SU-DHL-6 (cell line): Measurements from ENCODE around the gene LRRC10.

Experiments
- H2AFZ ChIP-seq: fragments of 200-600 bp; sonication (generic); 2 replicates; pipeline ENCODE4 v1.6.1; 2014; ENCODE audit warnings: low read depth, mild to moderate bottlenecking, moderate library complexity, mixed read lengths, antibody characterized with exemption, low read length; ENCODE audit not compliant: severe bottlenecking
- H3F3A ChIP-seq: fragments of 200-600 bp; shearing (Covaris generic); 2 replicates; pipeline ENCODE4 v1.6.0; 2016; ENCODE audit warnings: antibody characterized with exemption, mild to moderate bottlenecking; ENCODE audit not compliant: insufficient read depth
- H3K27ac ChIP-seq: fragments of 200-600 bp; sonication (generic); 2 replicates; pipeline ENCODE4 v1.5.1; 2016; ENCODE audit warnings: low read depth, mild to moderate bottlenecking, low read length, moderate library complexity, mixed read lengths
- H3K27me3 ChIP-seq: fragments of 200-600 bp; sonication (generic), shearing (Covaris generic); 2 replicates; pipeline ENCODE4 v1.6.0; 2014; ENCODE audit warnings: mild to moderate bottlenecking, low read length
- H3K36me3 ChIP-seq: fragments of 200-600 bp; sonication (generic); 2 replicates; pipeline ENCODE4 v1.6.1; 2014; ENCODE audit warnings: mild to moderate bottlenecking, low read length, mixed read lengths
- H3K4me2 ChIP-seq: fragments of 300-600, 200-600 bp; shearing (Covaris generic), sonication (generic); 2 replicates; pipeline ENCODE4 v1.6.0; 2014; ENCODE audit warnings: low read length, low read depth, mild to moderate bottlenecking; ENCODE audit not compliant: poor library complexity, severe bottlenecking
- H3K4me3 ChIP-seq: fragments of 200-600 bp; sonication (generic); 2 replicates; pipeline ENCODE4 v1.5.1; 2014; ENCODE audit warnings: antibody characterized with exemption, low read length, mild to moderate bottlenecking, mixed read lengths; ENCODE audit not compliant: insufficient read depth, poor library complexity, severe bottlenecking
- H3K79me2 ChIP-seq: fragments of 200-600 bp; sonication (generic); 2 replicates; pipeline ENCODE4 v1.6.1; 2014; ENCODE audit warnings: mild to moderate bottlenecking, low read length, moderate library complexity; ENCODE audit not compliant: insufficient read depth
- H3K9ac ChIP-seq: fragments of 200-600 bp; sonication (generic); 2 replicates; pipeline ENCODE4 v1.7.0; 2014; ENCODE audit warnings: mild to moderate bottlenecking, low read length
- H3K9me2 ChIP-seq: fragments of 200-600 bp; sonication (generic); replicated peaks from 2 replicates; pipeline ENCODE4 v1.6.1; 2014; ENCODE audit warnings: low read length; ENCODE audit not compliant: insufficient read depth
- H3K9me3 ChIP-seq: fragments of 200-600 bp; sonication (generic); 2 replicates; pipeline ENCODE4 v1.6.1; 2014; ENCODE audit warnings: low read length, mixed read lengths; ENCODE audit not compliant: insufficient read depth
- H4K20me1 ChIP-seq: fragments of 200-600 bp; sonication (generic); 2 replicates; pipeline ENCODE4 v1.6.1; 2014; ENCODE audit warnings: low read depth, mild to moderate bottlenecking, antibody characterized with exemption, low read length, moderate library complexity, mixed read lengths
- EZH2phosphoT487 ChIP-seq: fragments of 200-600 bp; sonication (generic), shearing (Covaris generic); conservative IDR thresholded peaks from 2 replicates; pipeline ENCODE4 v1.6.1; 2018; ENCODE audit warnings: mild to moderate bottlenecking, antibody characterized with exemption, low read length, moderate library complexity, mixed read lengths
- TF ChIP-seq, protein P1 (sequence below): fragments of 200-600 bp; sonication (generic); IDR thresholded peaks from one replicate; pipeline ENCODE4 v1.5.1; 2017; ENCODE audit warnings: antibody characterized with exemption, mild to moderate bottlenecking, low read length, moderate library complexity; ENCODE audit not compliant: insufficient read depth, poor library complexity, severe bottlenecking

LRRC10 gene

DNA sequence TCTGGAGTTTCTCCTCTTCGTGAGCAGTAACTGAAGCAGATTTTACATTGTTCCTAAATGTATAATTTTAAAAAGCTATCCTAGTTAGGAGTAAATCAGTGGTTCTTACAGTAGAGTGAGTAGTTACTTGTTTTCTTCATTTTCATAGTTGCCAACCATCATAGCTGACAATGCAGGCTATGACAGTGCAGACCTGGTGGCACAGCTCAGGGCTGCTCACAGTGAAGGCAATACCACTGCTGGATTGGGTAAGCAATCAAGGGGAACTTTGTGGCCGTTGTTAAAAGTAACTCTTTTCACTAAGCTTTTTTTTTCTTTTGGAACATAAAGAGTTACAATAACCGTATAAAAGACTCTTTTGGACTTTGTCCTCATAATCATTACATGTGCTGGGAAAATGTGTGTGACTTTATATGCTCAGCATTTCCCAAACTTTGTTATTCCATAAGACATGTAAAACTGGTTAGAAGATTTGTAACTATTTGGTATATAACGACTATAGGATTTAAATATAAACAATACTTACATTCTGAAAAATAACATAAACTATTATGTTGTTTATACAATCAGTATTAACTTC lies 12.4 kb downstream of the LRRC10 start:
- Histone ChIP-seq H3K9me3 (no peaks in the 10 kb centered on the region), H3K9ac (no peak overlapping the region), H3K27ac (no peak overlapping the region), H3K27me3 (no peaks in the 10 kb centered on the region), H3K4me3 (no peak overlapping the region), H3K9me2 (no peaks in the 10 kb centered on the region), H2AFZ (no peak overlapping the region), H4K20me1 (peaks cover 4% of the 10 kb centered on the region; the same call in 1 of the 2 replicates), H3K36me3 (peaks cover 90% of the 10 kb centered on the region), H3K4me2 (no peak overlapping the region), H3K79me2 (peaks cover 5% of the 10 kb centered on the region; the same call in 1 of the 2 replicates), H3F3A (peaks cover 12% of the 10 kb centered on the region; the same call in 1 of the 2 replicates)
- TF ChIP-seq, protein P1, sequence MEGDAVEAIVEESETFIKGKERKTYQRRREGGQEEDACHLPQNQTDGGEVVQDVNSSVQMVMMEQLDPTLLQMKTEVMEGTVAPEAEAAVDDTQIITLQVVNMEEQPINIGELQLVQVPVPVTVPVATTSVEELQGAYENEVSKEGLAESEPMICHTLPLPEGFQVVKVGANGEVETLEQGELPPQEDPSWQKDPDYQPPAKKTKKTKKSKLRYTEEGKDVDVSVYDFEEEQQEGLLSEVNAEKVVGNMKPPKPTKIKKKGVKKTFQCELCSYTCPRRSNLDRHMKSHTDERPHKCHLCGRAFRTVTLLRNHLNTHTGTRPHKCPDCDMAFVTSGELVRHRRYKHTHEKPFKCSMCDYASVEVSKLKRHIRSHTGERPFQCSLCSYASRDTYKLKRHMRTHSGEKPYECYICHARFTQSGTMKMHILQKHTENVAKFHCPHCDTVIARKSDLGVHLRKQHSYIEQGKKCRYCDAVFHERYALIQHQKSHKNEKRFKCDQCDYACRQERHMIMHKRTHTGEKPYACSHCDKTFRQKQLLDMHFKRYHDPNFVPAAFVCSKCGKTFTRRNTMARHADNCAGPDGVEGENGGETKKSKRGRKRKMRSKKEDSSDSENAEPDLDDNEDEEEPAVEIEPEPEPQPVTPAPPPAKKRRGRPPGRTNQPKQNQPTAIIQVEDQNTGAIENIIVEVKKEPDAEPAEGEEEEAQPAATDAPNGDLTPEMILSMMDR, result no peak
- TF ChIP-seq EZH2phosphoT487, result no peak

DNA sequence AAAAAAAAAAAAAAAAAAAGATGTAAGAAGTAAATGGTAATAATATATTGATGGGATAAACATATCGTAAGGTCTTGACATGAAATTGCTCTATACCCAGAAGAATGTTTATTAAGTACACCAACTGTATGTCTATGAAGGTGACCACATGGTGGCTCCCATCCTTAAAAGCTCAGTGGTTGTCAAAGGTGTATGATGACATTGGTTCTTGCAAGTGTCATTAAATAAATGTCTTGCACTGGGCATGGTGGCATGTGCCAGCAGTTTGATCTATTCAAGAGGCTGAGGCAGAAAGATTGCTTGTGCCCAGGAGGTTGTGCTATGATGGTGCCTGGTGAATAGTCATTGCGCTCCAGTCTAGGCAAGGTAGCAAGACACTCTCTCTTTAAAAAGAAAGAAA lies 15.0 kb downstream of the LRRC10 start:
- no peak overlapping the region for H3K4me3 ChIP-seq
- H3K27ac ChIP-seq, result no peak overlapping the region
- H3K9ac ChIP-seq, result no peak overlapping the region
- H3K9me3 ChIP-seq, result no peaks in the 10 kb centered on the region
- peaks cover 14% of the 10 kb centered on the region; the same call in 1 of the 2 replicates for H3K79me2 ChIP-seq
- H3F3A ChIP-seq, result peaks cover 11% of the 10 kb centered on the region; the same call in 1 of the 2 replicates
- no peak overlapping the region for H3K4me2 ChIP-seq
- H4K20me1 ChIP-seq, result peaks cover 4% of the 10 kb centered on the region; the same call in 1 of the 2 replicates
- no peaks in the 10 kb centered on the region for H3K27me3 ChIP-seq
- H2AFZ ChIP-seq, result no peak overlapping the region
- TF ChIP-seq EZH2phosphoT487, result no peak
- TF ChIP-seq, protein P1, result no peak
- no peaks in the 10 kb centered on the region for H3K9me2 ChIP-seq
- H3K36me3 ChIP-seq, result peaks cover 89% of the 10 kb centered on the region

DNA sequence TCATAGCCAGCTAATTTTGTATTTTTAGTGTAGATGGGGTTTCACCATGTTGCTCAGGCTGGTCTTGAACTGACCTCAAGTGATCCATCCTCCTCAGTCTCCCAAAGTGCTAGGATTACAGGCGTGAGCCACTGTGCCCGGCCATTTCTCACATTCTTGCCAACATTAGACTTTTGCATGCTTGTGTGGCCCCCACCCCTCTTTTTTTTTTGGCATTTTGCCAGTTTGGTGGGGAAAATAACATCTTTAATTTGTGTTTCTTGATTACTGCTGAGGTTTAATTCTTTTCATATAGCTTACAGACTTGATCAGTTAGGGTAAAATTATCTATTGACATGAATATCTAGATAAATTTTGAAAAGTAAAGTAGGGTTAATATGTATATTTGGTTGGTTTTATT lies 21.6 kb downstream of the LRRC10 start:
- H4K20me1 ChIP-seq, result peaks cover 9% of the 10 kb centered on the region; the same call in 1 of the 2 replicates
- H3K4me2 ChIP-seq, result no peak overlapping the region
- H3K9me3 ChIP-seq, result no peaks in the 10 kb centered on the region
- H3K27ac ChIP-seq, result no peak overlapping the region
- TF ChIP-seq EZH2phosphoT487, result no peak
- TF ChIP-seq, protein P1, result no peak
- no peak overlapping the region for H3K4me3 ChIP-seq
- H3K27me3 ChIP-seq, result no peaks in the 10 kb centered on the region
- H3K79me2 ChIP-seq, result peaks cover 48% of the 10 kb centered on the region
- peaks cover 10% of the 10 kb centered on the region; the same call in 1 of the 2 replicates for H3F3A ChIP-seq
- no peaks in the 10 kb centered on the region for H3K9me2 ChIP-seq
- peaks cover 71% of the 10 kb centered on the region for H3K36me3 ChIP-seq
- H3K9ac ChIP-seq, result no peak overlapping the region
- no peak overlapping the region for H2AFZ ChIP-seq
